ENCODE measurements around the gene PTCH2. TPM values are rescaled to one million over a fixed set of nuclear protein-coding genes. Genes with fewer than 3 reads are reported as not detected.

PTCH2 gene
- total RNA-seq, 1 experiment from 2014 or later, result 1.1 TPM

DNA sequence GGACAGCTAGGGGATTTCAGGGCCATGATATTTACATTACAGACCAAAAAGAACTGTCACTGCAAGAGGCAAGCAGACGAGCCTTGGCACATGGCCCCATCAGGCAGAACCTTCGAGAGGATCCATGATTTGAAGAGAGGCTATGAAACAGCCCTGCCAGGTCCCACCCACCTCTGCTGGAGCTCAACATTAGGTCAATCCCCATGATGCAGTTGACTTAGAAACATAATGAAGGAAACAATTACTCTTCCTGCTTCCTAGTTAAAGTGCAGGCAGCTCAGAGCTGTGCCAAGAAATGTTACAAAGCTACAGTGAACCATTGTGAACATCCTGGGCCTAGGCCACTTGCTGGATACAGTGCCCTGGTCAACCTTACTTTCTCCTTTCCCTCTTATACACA, 41.7 kb upstream of the PTCH2 start (continued):
- TF ChIP-seq, protein P1, sequence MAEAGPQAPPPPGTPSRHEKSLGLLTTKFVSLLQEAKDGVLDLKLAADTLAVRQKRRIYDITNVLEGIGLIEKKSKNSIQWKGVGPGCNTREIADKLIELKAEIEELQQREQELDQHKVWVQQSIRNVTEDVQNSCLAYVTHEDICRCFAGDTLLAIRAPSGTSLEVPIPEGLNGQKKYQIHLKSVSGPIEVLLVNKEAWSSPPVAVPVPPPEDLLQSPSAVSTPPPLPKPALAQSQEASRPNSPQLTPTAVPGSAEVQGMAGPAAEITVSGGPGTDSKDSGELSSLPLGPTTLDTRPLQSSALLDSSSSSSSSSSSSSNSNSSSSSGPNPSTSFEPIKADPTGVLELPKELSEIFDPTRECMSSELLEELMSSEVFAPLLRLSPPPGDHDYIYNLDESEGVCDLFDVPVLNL (CRISPR knock-in tag; IDR thresholded peaks at IDR 0.05; ENCODE audit: borderline replicate concordance, low read depth), result no peak
- TF ChIP-seq ZNF263 (CRISPR knock-in tag; IDR thresholded peaks at IDR 0.05; ENCODE audit: low read depth) (no peak), TCF7 (CRISPR knock-in tag; IDR thresholded peaks at IDR 0.05; ENCODE audit: low read depth) (no peak), FOXP1 (CRISPR knock-in tag; IDR thresholded peaks at IDR 0.05; ENCODE audit: borderline replicate concordance) (no peak)
- TF ChIP-seq, protein P2, sequence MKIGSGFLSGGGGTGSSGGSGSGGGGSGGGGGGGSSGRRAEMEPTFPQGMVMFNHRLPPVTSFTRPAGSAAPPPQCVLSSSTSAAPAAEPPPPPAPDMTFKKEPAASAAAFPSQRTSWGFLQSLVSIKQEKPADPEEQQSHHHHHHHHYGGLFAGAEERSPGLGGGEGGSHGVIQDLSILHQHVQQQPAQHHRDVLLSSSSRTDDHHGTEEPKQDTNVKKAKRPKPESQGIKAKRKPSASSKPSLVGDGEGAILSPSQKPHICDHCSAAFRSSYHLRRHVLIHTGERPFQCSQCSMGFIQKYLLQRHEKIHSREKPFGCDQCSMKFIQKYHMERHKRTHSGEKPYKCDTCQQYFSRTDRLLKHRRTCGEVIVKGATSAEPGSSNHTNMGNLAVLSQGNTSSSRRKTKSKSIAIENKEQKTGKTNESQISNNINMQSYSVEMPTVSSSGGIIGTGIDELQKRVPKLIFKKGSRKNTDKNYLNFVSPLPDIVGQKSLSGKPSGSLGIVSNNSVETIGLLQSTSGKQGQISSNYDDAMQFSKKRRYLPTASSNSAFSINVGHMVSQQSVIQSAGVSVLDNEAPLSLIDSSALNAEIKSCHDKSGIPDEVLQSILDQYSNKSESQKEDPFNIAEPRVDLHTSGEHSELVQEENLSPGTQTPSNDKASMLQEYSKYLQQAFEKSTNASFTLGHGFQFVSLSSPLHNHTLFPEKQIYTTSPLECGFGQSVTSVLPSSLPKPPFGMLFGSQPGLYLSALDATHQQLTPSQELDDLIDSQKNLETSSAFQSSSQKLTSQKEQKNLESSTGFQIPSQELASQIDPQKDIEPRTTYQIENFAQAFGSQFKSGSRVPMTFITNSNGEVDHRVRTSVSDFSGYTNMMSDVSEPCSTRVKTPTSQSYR (CRISPR knock-in tag; IDR thresholded peaks at IDR 0.05), result no peak
- TF ChIP-seq, protein P3, sequence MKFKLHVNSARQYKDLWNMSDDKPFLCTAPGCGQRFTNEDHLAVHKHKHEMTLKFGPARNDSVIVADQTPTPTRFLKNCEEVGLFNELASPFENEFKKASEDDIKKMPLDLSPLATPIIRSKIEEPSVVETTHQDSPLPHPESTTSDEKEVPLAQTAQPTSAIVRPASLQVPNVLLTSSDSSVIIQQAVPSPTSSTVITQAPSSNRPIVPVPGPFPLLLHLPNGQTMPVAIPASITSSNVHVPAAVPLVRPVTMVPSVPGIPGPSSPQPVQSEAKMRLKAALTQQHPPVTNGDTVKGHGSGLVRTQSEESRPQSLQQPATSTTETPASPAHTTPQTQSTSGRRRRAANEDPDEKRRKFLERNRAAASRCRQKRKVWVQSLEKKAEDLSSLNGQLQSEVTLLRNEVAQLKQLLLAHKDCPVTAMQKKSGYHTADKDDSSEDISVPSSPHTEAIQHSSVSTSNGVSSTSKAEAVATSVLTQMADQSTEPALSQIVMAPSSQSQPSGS (CRISPR knock-in tag; IDR thresholded peaks at IDR 0.05; ENCODE audit: borderline replicate concordance, low read depth), result no peak

DNA sequence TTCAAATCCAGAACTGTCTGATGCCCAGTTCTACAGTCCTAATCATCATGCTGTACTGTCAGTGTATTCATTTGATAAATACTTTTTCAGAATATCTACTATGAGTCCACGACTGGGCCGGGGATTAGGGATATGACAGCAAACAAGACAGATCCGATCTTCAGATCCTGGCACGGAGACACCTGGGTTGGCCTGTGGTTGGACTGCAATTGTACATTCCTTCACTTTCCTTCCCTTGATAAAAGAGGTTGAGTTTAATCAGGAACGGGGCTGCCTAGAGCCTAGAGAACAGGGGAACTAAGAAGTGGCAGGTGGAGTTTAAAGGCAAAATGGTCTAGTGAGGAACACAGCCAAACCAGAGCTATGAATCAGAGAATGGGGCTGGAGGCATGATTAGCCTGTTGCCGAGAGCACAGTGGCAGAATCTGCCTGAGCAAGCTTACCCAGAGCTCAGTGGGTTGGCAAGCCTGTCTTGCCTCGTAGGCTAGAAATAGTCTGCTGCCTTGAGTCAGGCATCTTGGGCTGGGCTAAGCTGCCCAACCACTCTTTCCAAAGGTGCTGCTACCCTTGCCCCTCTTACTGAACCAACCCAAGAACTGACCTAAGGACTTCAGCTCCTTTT, 38.1 kb upstream of the PTCH2 start:
- Mint-ChIP-seq H3K4me1 (peaks cover 13% of the 10 kb centered on the region), H3K27ac (peak overlapping the region; percentile 67; the same call in 1 of the 2 replicates), H3K27me3 (ENCODE audit: low read depth) (no peaks in the 10 kb centered on the region; the same call in none of the 2 replicates), H3K4me3 (no peak overlapping the region), H3K36me3 (peaks cover 48% of the 10 kb centered on the region), H3K9me3 (peaks cover 24% of the 10 kb centered on the region)
- no peak for ATAC-seq
- TF ChIP-seq, protein P1 (CRISPR knock-in tag; IDR thresholded peaks at IDR 0.05; ENCODE audit: borderline replicate concordance, low read depth), result no peak
- TF ChIP-seq, protein P4, sequence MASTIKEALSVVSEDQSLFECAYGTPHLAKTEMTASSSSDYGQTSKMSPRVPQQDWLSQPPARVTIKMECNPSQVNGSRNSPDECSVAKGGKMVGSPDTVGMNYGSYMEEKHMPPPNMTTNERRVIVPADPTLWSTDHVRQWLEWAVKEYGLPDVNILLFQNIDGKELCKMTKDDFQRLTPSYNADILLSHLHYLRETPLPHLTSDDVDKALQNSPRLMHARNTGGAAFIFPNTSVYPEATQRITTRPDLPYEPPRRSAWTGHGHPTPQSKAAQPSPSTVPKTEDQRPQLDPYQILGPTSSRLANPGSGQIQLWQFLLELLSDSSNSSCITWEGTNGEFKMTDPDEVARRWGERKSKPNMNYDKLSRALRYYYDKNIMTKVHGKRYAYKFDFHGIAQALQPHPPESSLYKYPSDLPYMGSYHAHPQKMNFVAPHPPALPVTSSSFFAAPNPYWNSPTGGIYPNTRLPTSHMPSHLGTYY (CRISPR knock-in tag; IDR thresholded peaks at IDR 0.05), result no peak
- TF ChIP-seq ZNF396 (CRISPR knock-in tag; IDR thresholded peaks at IDR 0.05; ENCODE audit: borderline replicate concordance) (no peak), ZBTB21 (CRISPR knock-in tag; IDR thresholded peaks at IDR 0.05; ENCODE audit: borderline replicate concordance) (no peak), FOXJ3 (CRISPR knock-in tag; IDR thresholded peaks at IDR 0.05; ENCODE audit: borderline replicate concordance) (no peak), RELA (CRISPR knock-in tag; IDR thresholded peaks at IDR 0.05; ENCODE audit: borderline replicate concordance) (no peak), ATF1 (CRISPR knock-in tag; IDR thresholded peaks at IDR 0.05) (no peak), NR1H2 (CRISPR knock-in tag; IDR thresholded peaks at IDR 0.05) (no peak), ZNF317 (CRISPR knock-in tag; IDR thresholded peaks at IDR 0.05; ENCODE audit: borderline replicate concordance, low read depth) (no peak), ESRRA (CRISPR knock-in tag; IDR thresholded peaks at IDR 0.05; ENCODE audit: borderline replicate concordance) (no peak), TP53 (CRISPR knock-in tag; IDR thresholded peaks at IDR 0.05) (no peak), OVOL2 (CRISPR knock-in tag; IDR thresholded peaks at IDR 0.05; ENCODE audit: borderline replicate concordance) (no peak), NR2C2 (CRISPR knock-in tag; IDR thresholded peaks at IDR 0.05) (no peak), FOXK1 (CRISPR knock-in tag; IDR thresholded peaks at IDR 0.05) (no peak), GTF2I (CRISPR knock-in tag; conservative IDR thresholded peaks at IDR 0.05) (no peak)
- TF ChIP-seq, protein P5, sequence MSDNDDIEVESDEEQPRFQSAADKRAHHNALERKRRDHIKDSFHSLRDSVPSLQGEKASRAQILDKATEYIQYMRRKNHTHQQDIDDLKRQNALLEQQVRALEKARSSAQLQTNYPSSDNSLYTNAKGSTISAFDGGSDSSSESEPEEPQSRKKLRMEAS (CRISPR knock-in tag; IDR thresholded peaks at IDR 0.05), result no peak
- POLR2A ChIA-PET, result no interaction called here
- DNase-seq (ENCODE audit: low spot score), result no peak
- CTCF ChIA-PET, result no interaction called here

Data from WTC11 (cell line).